Heart left ventricle (tissue), 16 donors: ENCODE results near the gene ITGB5. TPM values are rescaled to one million over a fixed set of nuclear protein-coding genes. Genes with fewer than 3 reads are reported as not detected.
"Not testable (repeated sequence)": the region's sequence is repeated elsewhere in the genome, so short reads cannot be mapped to it uniquely, and the experiment has no call there.

ENCODE experiments used
- ATAC-seq, 4 donors: fragments of 200-7000 bp; cut with Tn5 transposase; one replicate each; pipeline ENCODE4 v1.9.1; 2020 to 2022; ENCODE audit warnings: moderate library complexity in 4 of 4, mild to moderate bottlenecking in 3 of 4, moderate number of reproducible peaks in 1 of 4
- DNase-seq, 5 donors: peaks; one replicate each; pipeline ENCODE4 v3.0.0-alpha.2; 2020
- H3K27ac ChIP-seq, 12 donors: fragments of 200-600 bp; sonication (generic) in 4 of 12; one replicate each; pipeline versions ENCODE4 v1.5.0 to v1.8.0; 2016 to 2022; ENCODE audit warnings: mild to moderate bottlenecking in 2 of 12
- H3K27me3 ChIP-seq, 9 donors: fragments of 200-600 bp; sonication (generic) in 2 of 9; one replicate each; pipeline versions ENCODE4 v1.5.1 to v1.8.0; 2016 to 2022; ENCODE audit warnings: mild to moderate bottlenecking in 3 of 9
- H3K36me3 ChIP-seq, 9 donors: fragments of 200-600 bp; sonication (generic) in 2 of 9; one replicate each; pipeline versions ENCODE4 v1.5.0 to v1.8.0; 2018 to 2022; ENCODE audit warnings: mild to moderate bottlenecking in 2 of 9
- H3K4me1 ChIP-seq, 12 donors: fragments of 200-600 bp; sonication (generic) in 4 of 12; one replicate each; pipeline versions ENCODE4 v1.5.0 to v1.8.0; 2016 to 2022; ENCODE audit warnings: mild to moderate bottlenecking in 3 of 12
- H3K4me3 ChIP-seq, 12 donors: fragments of 200-600 bp; sonication (generic) in 4 of 12; one replicate each; pipeline versions ENCODE4 v1.5.0 to v1.8.0; 2017 to 2022; ENCODE audit warnings: mild to moderate bottlenecking in 9 of 12, moderate library complexity in 4 of 12
- H3K9me3 ChIP-seq, 12 donors: fragments of 200-600 bp; sonication (generic) in 4 of 12; one replicate each; pipeline versions ENCODE4 v1.5.0 to v1.8.0; 2016 to 2022; ENCODE audit warnings: mild to moderate bottlenecking in 1 of 12
- CTCF ChIP-seq, 12 donors: fragments of 200-600 bp; sonication (generic) in 4 of 12; IDR thresholded peaks; one replicate each; pipeline versions ENCODE4 v1.5.0 to v1.8.0; 2018 to 2022; ENCODE audit warnings: antibody characterized with exemption in 12 of 12, mild to moderate bottlenecking in 5 of 12
- POLR2A ChIP-seq, 2 donors: fragments of 450-650 bp; IDR thresholded peaks; one replicate each; pipeline ENCODE4 v1.6.1; 2017; ENCODE audit warnings: antibody characterized with exemption in 2 of 2, mild to moderate bottlenecking in 2 of 2, moderate library complexity in 2 of 2
- WGBS, 4 donors: extraction: QIAGEN DNeasy Blood & Tissue Kit in 2 of 4; methylation state at CpG; one replicate each; pipeline versions ENCODE4 v1.1.5 to v1.1.7; 2013 to 2018; 5-methylcytosine and 5-hydroxymethylcytosine counted together
- intact Hi-C, 10 donors: fragments of 100-400 bp; cut with DNase I; formaldehyde crosslinking; loops; one replicate each; pipeline versions ENCODE4 v1.11.1 to v1.14.2; 2022
- polyA plus RNA-seq, 2 donors: library from polyadenylated mRNA; stranded (reverse); fragments of 200-250 nt; gene quantifications; one replicate each; pipeline ENCODE4 v1.2.3, GENCODE V29; 2013
- total RNA-seq, 9 donors: library from RNA; depleted of rRNA in 2 of 9; stranded (reverse); fragments of >200 nt in 2 of 9; fragmentation: NEBNext Ultra II Directional in 3 of 9; extraction: Animal tissue kit (Norgen Biotek cat#: 25700) in 3 of 9; gene quantifications; one replicate each; pipeline versions ENCODE4 v1.1.0 to v1.2.4, GENCODE V29; 2016 to 2023
- donor health status: ischemic (EF 13 %, LVEDD 7.1; RV severe dilation, severe dysfunction).
- donor health status: healthy with polysubstance abuse.
- donor health status: DM: no; HTN: yes; CAD: no.
- donor health status: DM: no; HTN: no; CAD: no.
- donor health status: ischemic (EF 25% LVEDD 6.9; RV normal size, moderate dysfunction).
- donor health status: ischemic (EF 25% LVEDD 5.7; RV mildly dilated, moderate dysfunction).
- donor health status: healthy.
- donor health status: DM: yes; HTN: yes; CAD: no.
- donor health status: ischemic (EF 35%, LVEDD 5.7; RV mildly dilated, moderate dysfunction).
- donor health status: nonischemic (EF 11% LVEDD 7.7; RV severe dilation, severe dysfunction).
- donor health status: DM: yes; HTN: yes; CAD: no.
- donor health status: PGD.
- donor health status: ischemic (EF 29% LVEDD 5.4; RV normal size, mild dysfunction).
- donor health status: nonischemic (EF 23%, LVEDD 6.1; RV moderate dilation, normal function).

ITGB5 gene
- total and polyA plus RNA-seq, 11 donors, result 23.1 to 223 (median 118) TPM

DNA sequence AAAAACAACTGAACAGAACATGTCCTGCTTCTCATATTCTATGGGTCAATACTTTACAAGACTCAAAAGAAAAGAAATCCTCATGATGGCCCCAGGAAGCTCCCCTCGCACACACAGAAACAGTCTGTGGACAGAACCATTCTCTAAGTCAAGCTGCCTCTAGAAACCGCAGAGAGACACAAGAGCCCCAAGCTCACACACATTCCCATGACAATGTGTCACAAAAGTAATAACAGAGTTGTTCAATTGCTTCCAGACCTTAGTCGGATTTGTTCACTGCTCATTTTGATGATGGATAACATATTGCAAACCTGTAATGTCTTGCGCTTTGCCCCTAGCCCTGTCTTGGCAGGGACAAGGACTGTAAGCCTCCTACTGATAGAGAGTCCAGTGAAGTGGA, 96.0 kb downstream of the ITGB5 start:
- TF ChIP-seq CTCF (IDR thresholded peaks at IDR 0.05) (no peak), POLR2A (IDR thresholded peaks at IDR 0.05) (no peak)
- Histone ChIP-seq H3K4me3 (no peak overlapping the region), H3K36me3 (peaks cover 0 to 35% (median 13%) of the 10 kb centered on the region in 9 donors), H3K27me3 (no peaks in the 10 kb centered on the region), H3K4me1 (peaks cover 9 to 66% (median 60%) of the 10 kb centered on the region in 12 donors), H3K9me3 (no peaks in the 10 kb centered on the region), H3K27ac (peak overlapping the region in 11 of 12 donors; percentile 24 to 85 (median 64))
- DNase-seq, result no peak
- intact Hi-C loops, result no loop called here
- 77 to 84% (median 82%) methylated on average over 4 of the region's 4 CpGs for WGBS, 4 donors
- peak in 1 of 4 donors; percentile 2 for ATAC-seq

GRCh38 chr3:124789103-124789502, 98.1 kb downstream of the ITGB5 start:
- ATAC-seq, H3K4me3 ChIP-seq, H3K9me3 ChIP-seq, H3K27me3 ChIP-seq, DNase-seq: not testable (repeated sequence)
- peaks cover 9 to 86% (median 73%) of the 10 kb centered on the region in 12 donors for H3K4me1 ChIP-seq
- H3K36me3 ChIP-seq, result peaks cover 0 to 14% (median 6%) of the 10 kb centered on the region in 9 donors
- peak overlapping the region in 9 of 12 donors; percentile 1 to 84 (median 62) for H3K27ac ChIP-seq
- intact Hi-C loops, result loop anchor here in 5 of 10 donors (5.0 to 10.0 kb wide), 3 partner anchors 43 to 98 kb away; partner anchors contain the start of gene ITGB5 (in 3 of the 5)
- WGBS, 4 donors, result 50 to 68% (median 52%) methylated on average over 4 to 5 of the region's 5 CpGs

DNA sequence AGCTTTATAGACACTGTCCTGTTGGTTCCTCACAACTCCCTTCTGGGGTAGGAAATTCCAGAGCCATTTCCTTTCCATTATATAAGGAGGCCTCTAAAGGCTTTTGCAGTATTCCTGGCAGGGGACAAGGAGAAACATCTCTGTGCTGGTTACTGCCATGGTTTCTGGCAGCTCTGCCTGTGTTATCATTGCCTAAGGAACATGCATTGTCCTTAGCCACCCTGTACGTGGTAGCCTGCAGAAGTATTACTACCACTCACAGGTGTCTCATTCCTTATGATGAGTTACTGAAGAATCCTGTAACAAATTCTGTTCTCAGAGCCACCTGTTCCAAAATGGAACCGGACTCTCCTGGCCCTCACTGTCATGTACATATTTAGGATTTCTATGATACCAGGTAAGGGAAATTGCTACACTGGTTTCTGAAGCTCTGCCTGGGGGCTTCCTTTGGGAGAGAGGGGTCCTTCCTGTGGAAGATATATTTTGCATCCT, 98.9 kb downstream of the ITGB5 start:
- intact Hi-C loops, result loop anchor here in 5 of 10 donors (5.0 to 10.0 kb wide), 3 partner anchors 44 to 99 kb away; partner anchors contain the start of gene ITGB5 (in 3 of the 5)
- TF ChIP-seq POLR2A (IDR thresholded peaks at IDR 0.05) (no peak), CTCF (IDR thresholded peaks at IDR 0.05) (no peak)
- H3K27ac ChIP-seq, result peak overlapping the region in 10 of 12 donors; percentile 48 to 84 (median 75)
- no peaks in the 10 kb centered on the region for H3K27me3 ChIP-seq
- WGBS, 4 donors, result 44 to 64% (median 61%) methylated on average over 2 of the region's 2 CpGs
- DNase-seq, result no peak
- H3K9me3 ChIP-seq, result no peaks in the 10 kb centered on the region
- H3K36me3 ChIP-seq, result peaks cover 0 to 13% (median 0%) of the 10 kb centered on the region in 9 donors
- H3K4me1 ChIP-seq, result peaks cover 9 to 88% (median 69%) of the 10 kb centered on the region in 12 donors
- no peak for ATAC-seq
- no peak overlapping the region for H3K4me3 ChIP-seq

DNA sequence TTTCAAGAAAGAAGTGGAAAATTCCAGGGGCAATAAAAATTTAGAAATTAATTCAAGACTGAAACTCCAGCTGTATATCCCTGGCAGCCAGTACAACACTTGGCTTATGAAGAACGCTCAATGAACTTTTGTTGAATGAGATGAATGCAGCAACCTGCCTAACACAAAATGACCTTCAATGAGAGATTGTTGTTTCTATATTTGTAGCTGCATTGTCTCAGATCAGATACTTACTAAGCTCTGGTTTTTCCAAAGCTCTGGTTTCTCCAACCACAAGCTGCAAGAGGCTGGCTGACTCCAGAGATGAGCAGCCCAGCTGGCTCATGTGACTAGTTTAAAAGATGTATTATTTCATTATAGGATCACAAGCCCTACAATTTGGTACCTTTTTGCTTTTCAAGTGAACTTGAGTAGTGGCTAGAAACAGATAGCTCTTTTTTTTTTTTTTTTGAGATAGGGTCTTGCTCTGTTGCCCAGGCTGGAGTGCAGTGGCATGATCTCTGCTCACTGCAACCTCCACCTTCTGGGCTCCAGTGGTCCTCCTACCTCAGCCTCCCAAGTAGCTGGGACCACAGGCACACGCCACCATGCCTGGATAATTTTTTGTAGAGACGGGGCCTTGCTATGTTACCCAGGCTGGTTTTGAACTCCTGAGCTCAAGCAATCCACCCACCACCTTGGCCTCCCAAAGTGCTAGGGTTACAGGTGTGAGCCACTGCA, 99.5 kb downstream of the ITGB5 start:
- Histone ChIP-seq H3K27me3 (no peaks in the 10 kb centered on the region), H3K4me1 (peaks cover 9 to 87% (median 64%) of the 10 kb centered on the region in 12 donors), H3K9me3 (no peaks in the 10 kb centered on the region)

More for the DNA sequence above, 99.5 kb downstream of the ITGB5 start:
- TF ChIP-seq CTCF (IDR thresholded peaks at IDR 0.05) (no peak), POLR2A (IDR thresholded peaks at IDR 0.05) (no peak)
- Histone ChIP-seq H3K36me3 (peaks cover 0 to 8% (median 0%) of the 10 kb centered on the region in 9 donors), H3K27ac (peak overlapping the region; percentile 48 to 84 (median 74)), H3K4me3 (no peak overlapping the region)
- DNase-seq (no peak), ATAC-seq (peak in 3 of 4 donors; percentile 5 to 20 (median 7))
- intact Hi-C loops, result loop anchor here in 5 of 10 donors (2.0 to 10.0 kb wide), 4 partner anchors 45 to 113 kb away; partner anchors contain the start of gene ITGB5 (in 3 of the 5)
- WGBS, 4 donors, result 72 to 82% (median 78%) methylated on average over 2 to 3 of the region's 3 CpGs
